ENCODE data around the gene DENND1B. TPM values are rescaled to one million over a fixed set of nuclear protein-coding genes. Genes with fewer than 3 reads are reported as not detected.
"Not testable (repeated sequence)": the region's sequence is repeated elsewhere in the genome, so short reads cannot be mapped to it uniquely, and the experiment has no call there.

Gene DENND1B
- total and polyA plus RNA-seq, 5 donors: 4.1 to 27.6 (median 26.8) TPM

GRCh38 chr1:197769287-197769686 is 6.0 kb downstream of the DENND1B start:
- WGBS: 94% methylated on average over 4 of the region's 4 CpGs
- intact Hi-C loops (cut with DNase I): no loop called here
- Histone ChIP-seq H3K27me3 (ENCODE audit: control insufficient read depth, insufficient read depth) (no peaks in the 10 kb centered on the region), H3K27ac (ENCODE audit: low read length) (no peak overlapping the region), H3K4me3 (ENCODE audit: low read length) (no peak overlapping the region), H3K9me3 (ENCODE audit: control insufficient read depth, low read length) (no peaks in the 10 kb centered on the region), H3K4me1 (ENCODE audit: control insufficient read depth, insufficient read depth, low read length) (peaks cover 6% of the 10 kb centered on the region)
- DNase-seq (no peak), ATAC-seq (no peak)

- no peak overlapping the region for H3K27ac ChIP-seq (ENCODE audit: low read length)
- no peaks in the 10 kb centered on the region for H3K9me3 ChIP-seq (ENCODE audit: control insufficient read depth, low read length)
- ATAC-seq (no peak), DNase-seq (no peak)
- 40% methylated on average over 4 of the region's 4 CpGs for WGBS
- peaks cover 6% of the 10 kb centered on the region for H3K4me1 ChIP-seq (ENCODE audit: control insufficient read depth, insufficient read depth, low read length)
- intact Hi-C loops (cut with DNase I): no loop called here
- no peaks in the 10 kb centered on the region for H3K27me3 ChIP-seq (ENCODE audit: control insufficient read depth, insufficient read depth)
- no peak overlapping the region for H3K4me3 ChIP-seq (ENCODE audit: low read length)
These were observed 7.1 kb downstream of the DENND1B start for GRCh38 chr1:197768014-197768805.

- H3K4me3 ChIP-seq (ENCODE audit: low read length): no peak overlapping the region
- no peaks in the 10 kb centered on the region for H3K27me3 ChIP-seq (ENCODE audit: control insufficient read depth, insufficient read depth)
- intact Hi-C loops (cut with DNase I): no loop called here
- DNase-seq (no peak), ATAC-seq (no peak)
- H3K27ac ChIP-seq (ENCODE audit: low read length): no peak overlapping the region
- WGBS: 63% methylated on average over 4 of the region's 4 CpGs
- peaks cover 3% of the 10 kb centered on the region for H3K4me1 ChIP-seq (ENCODE audit: control insufficient read depth, insufficient read depth, low read length)
- H3K9me3 ChIP-seq (ENCODE audit: control insufficient read depth, low read length): no peaks in the 10 kb centered on the region
These were observed 11.5 kb downstream of the DENND1B start for GRCh38 chr1:197763769-197764168.

GRCh38 chr1:197763307-197763706 is 12.0 kb downstream of the DENND1B start:
- no peak for ATAC-seq
- intact Hi-C loops (cut with DNase I): no loop called here

GRCh38 chr1:197761654-197762053 is 13.6 kb downstream of the DENND1B start:
- 69% methylated on average over 2 of the region's 2 CpGs for WGBS
- no peak for ATAC-seq
- no peak for DNase-seq
- Histone ChIP-seq H3K4me3 (ENCODE audit: low read length) (no peak overlapping the region), H3K4me1 (ENCODE audit: control insufficient read depth, insufficient read depth, low read length) (no peaks in the 10 kb centered on the region), H3K27ac (ENCODE audit: low read length) (no peak overlapping the region), H3K27me3 (ENCODE audit: control insufficient read depth, insufficient read depth) (no peaks in the 10 kb centered on the region), H3K9me3 (ENCODE audit: control insufficient read depth, low read length) (no peaks in the 10 kb centered on the region)
- intact Hi-C loops (cut with DNase I): no loop called here

More at GRCh38 chr1:197763307-197763706, 12.0 kb downstream of the DENND1B start:
- peaks cover 3% of the 10 kb centered on the region for H3K4me1 ChIP-seq (ENCODE audit: control insufficient read depth, insufficient read depth, low read length)
- no peak overlapping the region for H3K27ac ChIP-seq (ENCODE audit: low read length)
- DNase-seq: no peak
- no peaks in the 10 kb centered on the region for H3K9me3 ChIP-seq (ENCODE audit: control insufficient read depth, low read length)
- no peak overlapping the region for H3K4me3 ChIP-seq (ENCODE audit: low read length)
- H3K27me3 ChIP-seq (ENCODE audit: control insufficient read depth, insufficient read depth): no peaks in the 10 kb centered on the region

GRCh38 chr1:197755553-197755952 is 19.7 kb downstream of the DENND1B start:
- ATAC-seq; H3K27ac ChIP-seq (ENCODE audit: low read length); DNase-seq; H3K27me3 ChIP-seq (ENCODE audit: control insufficient read depth, insufficient read depth); intact Hi-C loops (cut with DNase I); H3K4me3 ChIP-seq (ENCODE audit: low read length); H3K9me3 ChIP-seq (ENCODE audit: control insufficient read depth, low read length); H3K4me1 ChIP-seq (ENCODE audit: control insufficient read depth, insufficient read depth, low read length): not testable (repeated sequence)
- 84% methylated on average over 4 of the region's 4 CpGs for WGBS

- DNase-seq; H3K4me3 ChIP-seq (ENCODE audit: low read length); H3K27ac ChIP-seq (ENCODE audit: low read length); H3K9me3 ChIP-seq (ENCODE audit: control insufficient read depth, low read length); intact Hi-C loops (cut with DNase I); H3K27me3 ChIP-seq (ENCODE audit: control insufficient read depth, insufficient read depth); ATAC-seq; H3K4me1 ChIP-seq (ENCODE audit: control insufficient read depth, insufficient read depth, low read length): not testable (repeated sequence)
- 99% methylated on average over 6 of the region's 6 CpGs for WGBS
These were observed 22.6 kb downstream of the DENND1B start for GRCh38 chr1:197752652-197753164.

- intact Hi-C loops (cut with DNase I): no loop called here
- H3K4me3 ChIP-seq (ENCODE audit: low read length): no peak overlapping the region
- ATAC-seq (no peak), DNase-seq (no peak)
- no peak overlapping the region for H3K27ac ChIP-seq (ENCODE audit: low read length)
- H3K27me3 ChIP-seq (ENCODE audit: control insufficient read depth, insufficient read depth): no peaks in the 10 kb centered on the region
- no peaks in the 10 kb centered on the region for H3K9me3 ChIP-seq (ENCODE audit: control insufficient read depth, low read length)
- H3K4me1 ChIP-seq (ENCODE audit: control insufficient read depth, insufficient read depth, low read length): no peaks in the 10 kb centered on the region
These were observed 24.9 kb downstream of the DENND1B start for GRCh38 chr1:197750366-197750765.

GRCh38 chr1:197745911-197746310 is 29.4 kb downstream of the DENND1B start:
- no peak for DNase-seq
- intact Hi-C loops (cut with DNase I): no loop called here
- Histone ChIP-seq H3K9me3 (ENCODE audit: control insufficient read depth, low read length) (no peaks in the 10 kb centered on the region), H3K4me1 (ENCODE audit: control insufficient read depth, insufficient read depth, low read length) (peaks cover 3% of the 10 kb centered on the region), H3K27me3 (ENCODE audit: control insufficient read depth, insufficient read depth) (no peaks in the 10 kb centered on the region), H3K27ac (ENCODE audit: low read length) (no peak overlapping the region), H3K4me3 (ENCODE audit: low read length) (no peak overlapping the region)
- no peak for ATAC-seq
- WGBS: 81% methylated on average over 4 of the region's 4 CpGs

- ATAC-seq (no peak), DNase-seq (no peak)
- Histone ChIP-seq H3K27ac (ENCODE audit: low read length) (no peak overlapping the region), H3K9me3 (ENCODE audit: control insufficient read depth, low read length) (no peaks in the 10 kb centered on the region), H3K4me1 (ENCODE audit: control insufficient read depth, insufficient read depth, low read length) (peaks cover 3% of the 10 kb centered on the region), H3K27me3 (ENCODE audit: control insufficient read depth, insufficient read depth) (no peaks in the 10 kb centered on the region), H3K4me3 (ENCODE audit: low read length) (no peak overlapping the region)
- 39% methylated on average over 1 of the region's 1 CpG for WGBS
- intact Hi-C loops (cut with DNase I): no loop called here
These were observed 30.3 kb downstream of the DENND1B start for GRCh38 chr1:197744979-197745378.

GRCh38 chr1:197743578-197743977 is 31.7 kb downstream of the DENND1B start:
- no peaks in the 10 kb centered on the region for H3K9me3 ChIP-seq (ENCODE audit: control insufficient read depth, low read length)
- peaks cover 3% of the 10 kb centered on the region for H3K4me1 ChIP-seq (ENCODE audit: control insufficient read depth, insufficient read depth, low read length)
- WGBS: 96% methylated on average over 2 of the region's 2 CpGs
- no peak overlapping the region for H3K27ac ChIP-seq (ENCODE audit: low read length)
- ATAC-seq: no peak
- no peak for DNase-seq
- intact Hi-C loops (cut with DNase I): no loop called here
- no peak overlapping the region for H3K4me3 ChIP-seq (ENCODE audit: low read length)
- H3K27me3 ChIP-seq (ENCODE audit: control insufficient read depth, insufficient read depth): no peaks in the 10 kb centered on the region
